NT2/D1 (cell line): ENCODE results near the gene CARMIL1.

Experiments
- YY1 ChIP-seq: IDR thresholded peaks from 2 replicates; pipeline ENCODE4 v1.6.1; 2011; ENCODE audit not compliant: insufficient read length, insufficient read depth
- ZNF274 ChIP-seq: IDR thresholded peaks from 2 replicates; pipeline ENCODE4 v1.6.1; 2011; ENCODE audit warnings: mild to moderate bottlenecking, low read depth, low read length

DNA sequence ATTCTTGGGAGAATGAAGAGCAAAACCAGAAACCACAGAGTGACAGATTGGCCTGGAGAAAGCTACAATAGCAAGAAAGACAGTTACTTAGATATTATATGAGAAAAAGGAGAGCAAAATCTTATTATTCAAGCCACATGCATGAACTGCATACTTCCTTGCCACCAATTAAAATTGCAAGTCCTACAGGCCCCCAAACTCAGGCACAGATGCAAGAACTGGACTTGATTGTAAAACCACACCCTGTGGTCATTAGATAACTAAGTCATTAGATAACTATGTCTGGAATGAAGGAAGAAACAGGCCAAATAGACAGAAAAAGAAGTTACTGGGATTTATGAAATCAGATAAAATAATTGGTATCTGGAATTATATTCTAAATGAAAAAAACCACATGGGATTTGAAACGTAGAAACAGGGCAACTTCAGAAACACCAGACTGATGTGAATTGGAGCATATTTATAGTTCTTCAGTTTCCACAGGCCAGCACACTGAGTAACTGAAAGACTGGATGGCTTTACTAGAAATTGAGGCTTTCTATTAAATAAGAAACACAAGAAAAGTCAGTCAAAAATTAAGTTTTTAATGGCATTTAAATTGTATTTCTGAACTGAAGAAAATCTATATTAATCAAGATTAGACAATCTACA, 49.4 kb upstream of the CARMIL1 start:
- no peak for TF ChIP-seq YY1
- no peak for TF ChIP-seq ZNF274
